GM18870 (cell line): Measurements from ENCODE around the gene PTTG1IP.

Experiments
- ATAC-seq: cut with Tn5 transposase; IDR thresholded peaks from one replicate; pipeline ENCODE4 v1.9.1; 2021; ENCODE audit warnings: moderate library complexity; ENCODE audit not compliant: unreplicated experiment

The PTTG1IP gene

GRCh38 chr21:44910229-44911067, 37.0 kb upstream of the PTTG1IP start:
- ATAC-seq: no peak

- ATAC-seq: no peak
Observed at GRCh38 chr21:44909719-44910118, 36.2 kb upstream of the PTTG1IP start.

- ATAC-seq: no peak
Observed at GRCh38 chr21:44908908-44909307, 35.4 kb upstream of the PTTG1IP start.

- ATAC-seq: no peak
Observed at GRCh38 chr21:44907966-44908895, 34.7 kb upstream of the PTTG1IP start.

- ATAC-seq: no peak
Observed at GRCh38 chr21:44907225-44907965, 33.9 kb upstream of the PTTG1IP start.

- ATAC-seq: no peak
Observed at GRCh38 chr21:44905728-44906090, 32.2 kb upstream of the PTTG1IP start.

- ATAC-seq: no peak
Observed at GRCh38 chr21:44905016-44905727, 31.7 kb upstream of the PTTG1IP start.

GRCh38 chr21:44904141-44904923, 30.8 kb upstream of the PTTG1IP start:
- ATAC-seq: no peak

- ATAC-seq: no peak
Observed at GRCh38 chr21:44903689-44904088, 30.2 kb upstream of the PTTG1IP start.

- no peak for ATAC-seq
Observed at GRCh38 chr21:44903050-44903685, 29.7 kb upstream of the PTTG1IP start.

- no peak for ATAC-seq
Observed at GRCh38 chr21:44902268-44903049, 29.0 kb upstream of the PTTG1IP start.

- no peak for ATAC-seq
Observed at GRCh38 chr21:44901391-44902074, 28.0 kb upstream of the PTTG1IP start.

- ATAC-seq: no peak
Observed at GRCh38 chr21:44900559-44901251, 27.2 kb upstream of the PTTG1IP start.

GRCh38 chr21:44899768-44900558, 26.5 kb upstream of the PTTG1IP start:
- no peak for ATAC-seq

- no peak for ATAC-seq
Observed at GRCh38 chr21:44898851-44899767, 25.6 kb upstream of the PTTG1IP start.
